IPS-15b (cell line): Measurements from ENCODE around the gene ASPSCR1.
"Not testable (repeated sequence)": the region's sequence is repeated elsewhere in the genome, so short reads cannot be mapped to it uniquely, and the experiment has no call there.

Experiments used
- H3K27me3 ChIP-seq: one replicate; pipeline ENCODE4 v1.6.1; 2013; ENCODE audit warnings: low read length; ENCODE audit not compliant: control insufficient read depth, insufficient read depth
- H3K36me3 ChIP-seq: one replicate; pipeline ENCODE4 v1.6.1; 2013; ENCODE audit warnings: low read length; ENCODE audit not compliant: control insufficient read depth, insufficient read depth
- H3K4me1 ChIP-seq: one replicate; pipeline ENCODE4 v1.6.1; 2013; ENCODE audit warnings: mild to moderate bottlenecking, low read length; ENCODE audit not compliant: control insufficient read depth, insufficient read depth
- H3K4me3 ChIP-seq: one replicate; pipeline ENCODE4 v1.5.1; 2013; ENCODE audit warnings: low read depth, low read length
- H3K9ac ChIP-seq: one replicate; pipeline ENCODE4 v1.6.1; 2013; ENCODE audit warnings: low read depth, mild to moderate bottlenecking, low read length
- H3K9me3 ChIP-seq: one replicate; pipeline ENCODE4 v1.6.1; 2013; ENCODE audit warnings: mild to moderate bottlenecking, low read length; ENCODE audit not compliant: control insufficient read depth, insufficient read depth

Gene ASPSCR1

DNA sequence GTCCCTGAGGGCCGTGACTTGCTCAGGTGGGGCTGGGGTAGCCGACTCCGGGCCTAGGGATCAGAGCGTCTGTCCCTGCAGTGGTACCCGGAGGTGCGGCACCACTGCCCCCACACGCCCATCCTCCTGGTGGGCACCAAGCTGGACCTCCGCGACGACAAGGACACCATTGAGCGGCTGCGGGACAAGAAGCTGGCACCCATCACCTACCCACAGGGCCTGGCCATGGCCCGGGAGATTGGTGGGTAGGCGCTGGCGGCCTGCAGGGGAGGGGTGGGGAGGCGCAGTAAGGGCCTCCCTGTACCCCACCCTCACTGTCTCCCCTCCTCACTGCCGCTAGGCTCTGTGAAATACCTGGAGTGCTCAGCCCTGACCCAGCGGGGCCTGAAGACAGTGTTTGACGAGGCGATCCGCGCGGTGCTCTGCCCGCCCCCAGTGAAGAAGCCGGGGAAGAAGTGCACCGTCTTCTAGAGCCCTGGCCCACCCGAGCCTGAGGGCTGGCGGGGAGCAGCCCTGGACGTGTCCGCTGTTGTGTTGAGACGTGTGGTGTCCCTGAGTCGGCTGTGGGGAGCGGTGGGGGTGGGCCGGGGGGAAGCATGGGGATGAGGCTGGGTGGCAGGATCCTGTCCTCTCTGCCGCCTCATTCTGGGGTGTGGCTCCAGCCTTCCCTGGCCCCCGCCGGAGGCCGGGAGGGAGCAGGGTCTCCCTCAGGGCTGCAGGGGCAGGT, 56.1 kb downstream of the ASPSCR1 start:
- Histone ChIP-seq H3K9me3 (no peaks in the 10 kb centered on the region), H3K27me3 (peaks cover 2% of the 10 kb centered on the region), H3K9ac (peak overlapping the region; percentile 62), H3K36me3 (peaks cover 6% of the 10 kb centered on the region), H3K4me1 (no peaks in the 10 kb centered on the region), H3K4me3 (peak overlapping the region; percentile 8)

DNA sequence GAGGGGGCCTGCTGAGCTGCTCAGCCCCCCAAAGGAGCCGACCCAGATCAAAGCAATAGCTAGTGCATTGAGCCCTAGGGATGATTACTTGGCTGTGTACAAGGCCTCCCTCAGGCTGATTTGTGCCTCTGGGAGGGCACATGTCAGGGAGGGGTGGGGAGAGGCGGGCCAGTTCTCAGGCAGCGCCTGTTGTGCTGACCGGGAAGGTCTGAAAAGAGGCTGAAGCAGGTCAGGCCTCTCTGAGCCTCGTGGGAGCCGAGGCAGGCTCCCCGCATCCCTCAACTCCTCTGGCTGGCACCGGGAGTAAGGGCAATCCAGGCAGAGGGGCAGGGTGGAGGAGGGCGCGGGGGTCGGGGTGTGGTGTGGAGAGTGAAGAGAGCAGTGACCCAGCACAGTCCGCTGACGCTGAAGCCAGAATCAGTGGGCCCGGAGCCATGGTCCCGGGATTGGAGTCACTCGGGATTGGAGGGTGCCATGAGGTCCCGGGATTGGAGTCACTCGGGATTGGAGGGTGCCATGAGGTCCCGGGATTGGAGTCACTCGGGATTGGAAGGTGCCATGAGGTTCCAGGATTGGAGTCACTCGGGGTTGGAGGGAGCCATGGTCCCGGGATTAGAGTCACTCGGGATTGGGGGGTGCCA, 57.1 kb downstream of the ASPSCR1 start:
- peak overlapping the region; percentile 18 for H3K4me3 ChIP-seq
- H3K4me1 ChIP-seq: no peaks in the 10 kb centered on the region
- no peak overlapping the region for H3K9ac ChIP-seq
- H3K9me3 ChIP-seq: no peaks in the 10 kb centered on the region
- H3K36me3 ChIP-seq: peaks cover 4% of the 10 kb centered on the region
- peaks cover 4% of the 10 kb centered on the region for H3K27me3 ChIP-seq

DNA sequence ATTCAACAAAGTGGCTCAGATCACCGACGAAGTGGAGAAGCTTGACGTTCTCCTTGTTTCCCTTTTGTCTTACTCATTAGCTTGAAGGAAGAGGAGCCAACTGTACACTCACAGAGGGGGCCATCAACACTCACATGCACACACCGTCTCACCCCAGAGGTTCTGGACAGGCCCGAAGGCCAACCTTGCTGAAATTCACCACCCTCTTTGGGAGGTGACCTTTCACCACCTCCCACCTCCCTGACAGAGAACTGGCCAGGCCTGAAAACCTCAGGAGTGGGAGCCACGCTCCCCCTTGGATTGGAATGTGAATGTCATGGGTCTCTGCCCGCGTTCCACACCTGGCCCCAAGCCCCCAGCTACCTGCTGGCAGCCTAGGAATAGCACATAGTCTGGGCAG, 58.1 kb downstream of the ASPSCR1 start:
- H3K4me1 ChIP-seq: no peaks in the 10 kb centered on the region

DNA sequence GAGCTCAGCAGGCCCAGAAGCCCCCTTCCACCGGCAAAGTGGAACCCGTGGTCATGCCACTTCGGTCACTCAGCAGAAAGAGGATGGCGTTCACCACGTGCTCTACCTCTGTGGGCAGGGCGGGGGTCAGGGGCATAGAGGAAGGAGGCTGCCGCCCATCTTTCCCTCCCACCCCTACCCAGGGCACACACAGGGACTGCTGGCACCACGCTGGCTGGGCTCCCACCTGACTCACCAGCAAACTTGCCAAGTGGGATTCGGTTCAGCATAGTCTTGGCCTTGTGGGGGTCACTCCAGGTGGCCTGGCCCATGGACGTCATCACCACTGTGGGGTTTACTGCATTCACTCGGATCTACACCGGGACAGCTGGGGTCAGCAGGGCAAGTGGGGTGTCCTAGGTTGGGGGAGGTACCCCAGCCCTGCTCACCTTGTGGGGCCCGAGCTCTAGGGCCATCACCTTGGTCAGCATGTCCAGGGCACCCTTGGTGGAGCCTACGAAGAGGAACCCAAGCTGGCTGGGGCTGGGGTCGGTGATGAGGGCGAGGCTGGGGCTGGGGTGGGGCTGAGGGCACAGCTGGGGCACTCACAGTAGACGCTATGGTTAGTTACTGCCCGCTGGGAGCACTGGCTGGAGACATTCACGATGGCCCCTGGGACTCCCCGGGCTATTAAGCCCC, 58.7 kb downstream of the ASPSCR1 start:
- H3K4me1 ChIP-seq: no peaks in the 10 kb centered on the region
- H3K9me3 ChIP-seq: no peaks in the 10 kb centered on the region
- no peak overlapping the region for H3K9ac ChIP-seq

More for the DNA sequence above, 58.1 kb downstream of the ASPSCR1 start:
- H3K27me3 ChIP-seq: peaks cover 4% of the 10 kb centered on the region
- H3K9ac ChIP-seq: no peak overlapping the region
- H3K9me3 ChIP-seq: no peaks in the 10 kb centered on the region
- no peak overlapping the region for H3K4me3 ChIP-seq
- no peaks in the 10 kb centered on the region for H3K36me3 ChIP-seq

DNA sequence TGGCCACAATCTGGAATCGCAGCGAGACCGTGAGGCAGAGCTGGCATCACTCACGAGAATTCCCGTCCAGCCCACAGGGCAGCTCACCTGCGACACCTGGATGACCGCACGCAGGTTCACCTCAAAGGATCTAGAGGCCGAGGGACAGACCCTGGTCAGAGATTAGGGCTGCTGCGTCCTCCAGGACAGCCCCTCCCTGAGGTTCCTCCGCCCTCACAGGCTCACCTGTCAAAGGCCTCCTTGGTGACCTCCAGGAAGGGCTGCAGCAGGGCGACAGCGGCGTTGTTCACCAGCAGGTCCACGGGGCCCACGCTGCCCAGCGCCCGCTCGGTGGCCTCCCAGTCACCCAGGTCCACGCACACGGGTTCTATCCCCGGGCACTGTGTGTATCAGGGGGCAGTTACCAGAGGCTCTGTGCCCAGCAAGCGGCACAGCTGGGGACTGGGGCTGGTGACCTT, 59.2 kb downstream of the ASPSCR1 start:
- Histone ChIP-seq H3K4me3 (peak overlapping the region; percentile 76), H3K9ac (peak overlapping the region; percentile 54), H3K36me3 (no peaks in the 10 kb centered on the region), H3K9me3 (no peaks in the 10 kb centered on the region), H3K27me3 (peaks cover 4% of the 10 kb centered on the region), H3K4me1 (no peaks in the 10 kb centered on the region)

More for the DNA sequence above, 58.7 kb downstream of the ASPSCR1 start:
- H3K36me3 ChIP-seq: no peaks in the 10 kb centered on the region
- peak overlapping the region; percentile 76 for H3K4me3 ChIP-seq
- H3K27me3 ChIP-seq: peaks cover 4% of the 10 kb centered on the region

DNA sequence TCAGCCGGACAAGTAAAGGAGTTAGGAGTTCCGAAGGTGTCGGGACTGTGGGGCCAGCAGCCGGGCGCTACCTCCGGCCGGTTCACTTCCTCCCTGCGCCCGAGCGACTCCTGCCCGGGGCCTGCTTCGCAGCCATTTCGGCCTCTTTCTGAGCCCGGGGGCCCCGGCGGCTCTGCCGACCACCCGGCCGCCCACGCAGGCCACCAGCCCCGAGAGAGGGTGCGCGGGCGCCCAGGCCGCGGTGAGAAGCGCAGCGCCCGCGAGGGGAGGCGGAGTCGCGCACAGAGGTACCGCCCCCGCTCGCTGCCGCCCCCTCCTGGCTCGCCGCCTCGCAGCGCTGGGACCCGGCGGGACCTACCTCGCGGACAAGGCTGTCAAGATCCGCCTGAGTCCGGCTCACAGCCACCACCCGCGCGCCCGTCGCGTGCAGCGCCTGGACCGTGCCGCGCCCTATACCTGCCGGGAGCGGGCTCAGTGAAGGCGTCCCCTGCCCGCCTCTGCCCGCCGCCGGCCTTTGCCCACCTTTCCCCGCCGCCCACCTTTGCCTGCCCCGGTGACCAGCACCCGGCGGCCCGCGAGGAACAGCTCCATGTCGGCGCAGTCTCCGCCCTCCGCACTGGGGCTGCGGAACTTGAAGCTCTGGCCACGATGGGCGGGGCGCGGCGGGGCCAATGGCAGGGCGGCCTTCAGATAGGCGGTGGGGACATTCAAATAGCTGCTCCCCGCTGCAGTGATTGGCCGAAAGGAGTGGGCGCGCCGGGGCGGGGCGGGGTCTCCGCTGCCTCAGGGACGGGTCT, 59.9 kb downstream of the ASPSCR1 start, which contains the start of gene DCXR:
Gene DCXR (minus strand): TSS at position 606 of the 797 bp plus-strand sequence. CDS start 15 bp downstream, at position 591.
- peaks cover 4% of the 10 kb centered on the region for H3K27me3 ChIP-seq
- H3K36me3 ChIP-seq: no peaks in the 10 kb centered on the region
- peak within 1 kb of the TSS; percentile 76 for H3K4me3 ChIP-seq
- H3K9me3 ChIP-seq: no peaks in the 10 kb centered on the region
- H3K4me1 ChIP-seq: no peaks in the 10 kb centered on the region
- H3K9ac ChIP-seq: peak within 1 kb of the TSS; percentile 54

DNA sequence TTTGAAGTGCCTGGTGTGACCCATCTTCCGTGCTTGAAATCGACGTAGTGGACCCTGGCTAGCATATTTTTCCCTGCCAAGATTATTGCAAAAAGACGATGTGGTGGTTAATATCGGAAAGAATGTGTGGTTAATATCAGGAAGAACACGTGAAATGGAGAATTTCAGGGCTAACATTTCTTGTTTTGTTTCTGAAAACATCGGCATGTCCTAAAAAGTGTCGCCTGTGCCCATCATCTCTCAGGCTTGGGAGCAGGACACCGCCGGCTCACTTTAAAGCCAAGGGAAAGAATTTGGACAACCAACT, 60.4 kb downstream of the ASPSCR1 start:
- no peak overlapping the region for H3K9ac ChIP-seq
- no peaks in the 10 kb centered on the region for H3K9me3 ChIP-seq
- no peaks in the 10 kb centered on the region for H3K36me3 ChIP-seq
- H3K4me3 ChIP-seq: peak overlapping the region; percentile 2
- H3K4me1 ChIP-seq: no peaks in the 10 kb centered on the region
- H3K27me3 ChIP-seq: peaks cover 4% of the 10 kb centered on the region

DNA sequence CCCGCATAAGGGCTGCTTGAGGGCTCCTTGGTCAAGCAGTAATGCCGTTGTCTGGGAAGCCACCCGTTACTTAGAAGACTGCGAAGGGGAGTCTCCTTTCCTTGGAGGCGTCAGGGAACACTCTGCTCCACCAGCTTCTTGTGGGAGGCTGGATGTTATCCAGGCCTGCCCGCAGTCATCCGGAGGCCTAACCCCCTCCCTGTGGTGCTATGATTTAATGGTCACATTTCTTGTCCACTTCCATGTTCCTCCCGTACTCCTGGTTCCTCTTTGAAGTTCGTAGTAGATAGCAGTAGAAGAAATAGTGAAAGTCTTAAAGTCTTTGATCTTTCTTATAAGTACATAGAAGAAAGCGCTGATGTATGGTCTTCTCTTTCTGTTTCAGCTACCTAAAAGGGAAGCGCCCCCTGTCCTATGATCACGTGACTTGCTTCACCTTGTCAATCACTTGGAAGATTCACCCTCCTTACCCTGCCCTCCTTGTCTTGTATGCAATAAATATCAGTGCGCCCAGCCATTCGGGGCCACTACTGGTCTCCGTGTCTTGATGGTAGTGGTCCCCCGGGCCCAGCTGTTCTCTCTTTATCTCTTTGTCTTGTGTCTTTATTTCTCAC, 61.5 kb downstream of the ASPSCR1 start:
- H3K4me1 ChIP-seq, H3K27me3 ChIP-seq, H3K36me3 ChIP-seq, H3K9ac ChIP-seq, H3K9me3 ChIP-seq, H3K4me3 ChIP-seq: not testable (repeated sequence)

DNA sequence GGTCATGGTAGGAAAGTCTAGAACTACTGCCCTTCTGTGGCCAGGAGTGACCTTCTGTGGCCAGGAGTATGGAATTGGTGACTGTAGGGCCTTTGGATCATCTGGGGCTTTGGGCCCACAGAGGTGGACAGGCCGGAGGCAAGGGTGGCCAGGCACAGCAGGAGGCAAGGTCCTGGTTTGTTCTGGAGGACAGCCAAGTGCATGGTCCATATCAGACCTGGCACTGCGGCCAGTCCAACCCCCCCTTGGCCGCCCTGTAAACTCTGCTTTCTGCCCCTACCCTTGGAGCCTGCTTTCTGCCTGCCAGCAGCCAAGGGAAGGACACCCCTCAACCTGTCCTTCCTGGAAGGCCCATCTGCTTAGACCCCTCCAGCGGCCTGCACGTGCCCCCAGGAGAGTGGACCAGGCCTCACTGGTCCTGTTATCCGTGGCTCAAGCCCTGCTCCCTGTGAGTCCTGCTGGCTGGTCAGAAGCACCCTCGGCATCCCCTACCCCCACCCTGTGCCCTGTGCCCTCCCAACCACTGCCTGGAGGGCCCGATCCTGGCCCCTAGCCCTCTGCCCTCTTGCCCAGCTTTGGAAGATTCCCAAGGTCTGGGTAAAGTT, 62.4 kb downstream of the ASPSCR1 start:
- no peaks in the 10 kb centered on the region for H3K4me1 ChIP-seq
- peaks cover 4% of the 10 kb centered on the region for H3K27me3 ChIP-seq
- no peak overlapping the region for H3K4me3 ChIP-seq
- no peaks in the 10 kb centered on the region for H3K36me3 ChIP-seq
- H3K9ac ChIP-seq: no peak overlapping the region
- H3K9me3 ChIP-seq: no peaks in the 10 kb centered on the region

DNA sequence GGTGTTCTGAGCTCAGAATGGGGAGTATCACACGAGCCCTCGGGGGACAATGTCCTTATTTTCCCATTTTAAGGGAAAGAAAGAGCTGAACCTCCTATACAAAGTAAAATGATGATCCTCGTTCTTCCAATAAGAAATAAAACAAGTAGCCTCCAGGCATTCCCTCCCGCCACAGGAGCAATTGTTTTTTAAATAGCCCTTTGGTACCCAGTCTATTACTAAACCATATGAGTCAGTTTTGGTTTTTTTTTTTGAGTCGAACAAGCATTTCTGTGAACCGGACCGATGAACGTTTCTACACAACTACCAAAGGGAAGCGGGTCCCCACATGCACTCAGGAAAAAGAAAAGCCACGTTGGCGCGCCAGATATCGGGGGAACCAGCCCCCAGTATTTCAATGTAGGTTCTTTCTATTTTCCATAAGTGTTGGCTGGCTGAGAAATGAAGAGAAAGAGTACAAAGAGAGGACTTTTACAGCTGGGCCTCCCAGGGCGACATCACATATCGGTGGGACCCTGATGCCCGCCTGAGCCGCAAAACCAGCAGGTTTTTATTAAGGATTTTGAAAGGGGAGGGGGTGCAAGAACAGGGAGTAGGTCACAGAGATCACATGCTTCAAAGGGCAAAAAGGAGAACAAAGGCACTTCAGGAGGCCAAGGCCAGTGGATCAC, 63.9 kb downstream of the ASPSCR1 start:
- peaks cover 4% of the 10 kb centered on the region for H3K27me3 ChIP-seq
- no peaks in the 10 kb centered on the region for H3K36me3 ChIP-seq
- H3K4me1 ChIP-seq: no peaks in the 10 kb centered on the region
- H3K4me3 ChIP-seq: no peak overlapping the region
- H3K9me3 ChIP-seq: no peaks in the 10 kb centered on the region
- H3K9ac ChIP-seq: no peak overlapping the region
